Measurements from ENCODE around the gene OXSR1.

OXSR1 gene

GRCh38 chr3:38141173-38141951 lies 24.0 kb upstream of the OXSR1 start:
- Histone ChIP-seq H3K27me3 (ENCODE audit: insufficient read depth, low read length, poor library complexity) (no peaks in the 10 kb centered on the region), H3K9ac (ENCODE audit: low read depth, low read length) (no peak overlapping the region), H3K4me2 (ENCODE audit: insufficient read depth, low read length) (no peak overlapping the region), H3K27ac (ENCODE audit: low read length) (no peak overlapping the region), H3K4me3 (ENCODE audit: low read depth in 1 of 2, low read length in 2 of 2) (no peak overlapping the region), H3K36me3 (ENCODE audit: insufficient read depth, low read length) (peaks cover 25% of the 10 kb centered on the region), H2AFZ (ENCODE audit: low read depth, low read length) (no peak overlapping the region), H3K79me2 (ENCODE audit: insufficient read depth, low read length) (peaks cover 28% of the 10 kb centered on the region), H3K4me1 (ENCODE audit: insufficient read depth, low read length) (peaks cover 27% of the 10 kb centered on the region), H4K20me1 (ENCODE audit: insufficient read depth, low read length) (no peaks in the 10 kb centered on the region), H3K9me3 (ENCODE audit: insufficient read depth, low read length, severe bottlenecking) (peaks cover 5% of the 10 kb centered on the region)
- TF ChIP-seq, protein P1, sequence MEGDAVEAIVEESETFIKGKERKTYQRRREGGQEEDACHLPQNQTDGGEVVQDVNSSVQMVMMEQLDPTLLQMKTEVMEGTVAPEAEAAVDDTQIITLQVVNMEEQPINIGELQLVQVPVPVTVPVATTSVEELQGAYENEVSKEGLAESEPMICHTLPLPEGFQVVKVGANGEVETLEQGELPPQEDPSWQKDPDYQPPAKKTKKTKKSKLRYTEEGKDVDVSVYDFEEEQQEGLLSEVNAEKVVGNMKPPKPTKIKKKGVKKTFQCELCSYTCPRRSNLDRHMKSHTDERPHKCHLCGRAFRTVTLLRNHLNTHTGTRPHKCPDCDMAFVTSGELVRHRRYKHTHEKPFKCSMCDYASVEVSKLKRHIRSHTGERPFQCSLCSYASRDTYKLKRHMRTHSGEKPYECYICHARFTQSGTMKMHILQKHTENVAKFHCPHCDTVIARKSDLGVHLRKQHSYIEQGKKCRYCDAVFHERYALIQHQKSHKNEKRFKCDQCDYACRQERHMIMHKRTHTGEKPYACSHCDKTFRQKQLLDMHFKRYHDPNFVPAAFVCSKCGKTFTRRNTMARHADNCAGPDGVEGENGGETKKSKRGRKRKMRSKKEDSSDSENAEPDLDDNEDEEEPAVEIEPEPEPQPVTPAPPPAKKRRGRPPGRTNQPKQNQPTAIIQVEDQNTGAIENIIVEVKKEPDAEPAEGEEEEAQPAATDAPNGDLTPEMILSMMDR (IDR thresholded peaks at IDR 0.05; ENCODE audit: borderline replicate concordance, extremely low read depth, low read length, poor library complexity, severe bottlenecking), result no peak
- TF ChIP-seq EZH2 (IDR thresholded peaks at IDR 0.05; ENCODE audit: borderline replicate concordance, low read depth, low read length, severe bottlenecking), result no peak
- DNase-seq (no peak), ATAC-seq (ENCODE audit: insufficient read depth, low read depth) (no peak)

DNA sequence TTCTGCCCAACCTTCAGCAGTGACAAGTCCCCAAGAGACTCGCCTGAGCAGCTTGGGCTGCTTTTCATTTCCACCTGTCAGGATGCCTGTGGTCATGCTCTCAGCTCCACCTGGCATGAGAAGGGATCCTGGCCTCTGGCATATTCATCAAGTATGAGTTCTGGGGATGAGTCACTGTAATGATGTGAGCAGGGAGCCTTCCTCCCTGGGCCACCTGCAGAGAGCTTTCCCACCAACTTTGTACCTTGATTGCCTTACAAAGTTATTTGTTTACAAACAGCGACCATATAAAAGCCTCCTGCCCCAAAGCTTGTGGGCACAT lies 23.4 kb upstream of the OXSR1 start:
- no peaks in the 10 kb centered on the region for H3K27me3 ChIP-seq (ENCODE audit: insufficient read depth, low read length, poor library complexity)
- H4K20me1 ChIP-seq (ENCODE audit: insufficient read depth, low read length), result no peaks in the 10 kb centered on the region
- no peak overlapping the region for H3K4me2 ChIP-seq (ENCODE audit: insufficient read depth, low read length)
- no peak for ATAC-seq (ENCODE audit: insufficient read depth, low read depth)
- no peak overlapping the region for H2AFZ ChIP-seq (ENCODE audit: low read depth, low read length)
- no peak for DNase-seq
- H3K79me2 ChIP-seq (ENCODE audit: insufficient read depth, low read length), result peaks cover 23% of the 10 kb centered on the region
- no peak overlapping the region for H3K9ac ChIP-seq (ENCODE audit: low read depth, low read length)
- peaks cover 5% of the 10 kb centered on the region for H3K9me3 ChIP-seq (ENCODE audit: insufficient read depth, low read length, severe bottlenecking)
- TF ChIP-seq EZH2 (IDR thresholded peaks at IDR 0.05; ENCODE audit: borderline replicate concordance, low read depth, low read length, severe bottlenecking), result no peak
- TF ChIP-seq, protein P1 (IDR thresholded peaks at IDR 0.05; ENCODE audit: borderline replicate concordance, extremely low read depth, low read length, poor library complexity, severe bottlenecking), result no peak
- no peak overlapping the region for H3K27ac ChIP-seq (ENCODE audit: low read length)
- H3K4me1 ChIP-seq (ENCODE audit: insufficient read depth, low read length), result peaks cover 26% of the 10 kb centered on the region
- H3K4me3 ChIP-seq (ENCODE audit: low read depth in 1 of 2, low read length in 2 of 2), result no peak overlapping the region
- peaks cover 25% of the 10 kb centered on the region for H3K36me3 ChIP-seq (ENCODE audit: insufficient read depth, low read length)

- Histone ChIP-seq H4K20me1 (ENCODE audit: insufficient read depth, low read length) (no peaks in the 10 kb centered on the region), H3K9ac (ENCODE audit: low read depth, low read length) (no peak overlapping the region), H3K27me3 (ENCODE audit: insufficient read depth, low read length, poor library complexity) (no peaks in the 10 kb centered on the region), H3K36me3 (ENCODE audit: insufficient read depth, low read length) (peaks cover 25% of the 10 kb centered on the region), H3K79me2 (ENCODE audit: insufficient read depth, low read length) (peaks cover 20% of the 10 kb centered on the region), H2AFZ (ENCODE audit: low read depth, low read length) (no peak overlapping the region), H3K4me1 (ENCODE audit: insufficient read depth, low read length) (peaks cover 20% of the 10 kb centered on the region), H3K9me3 (ENCODE audit: insufficient read depth, low read length, severe bottlenecking) (peaks cover 5% of the 10 kb centered on the region), H3K4me3 (ENCODE audit: low read depth in 1 of 2, low read length in 2 of 2) (no peak overlapping the region), H3K27ac (ENCODE audit: low read length) (no peak overlapping the region), H3K4me2 (ENCODE audit: insufficient read depth, low read length) (no peak overlapping the region)
- no peak for ATAC-seq (ENCODE audit: insufficient read depth, low read depth)
- TF ChIP-seq EZH2 (IDR thresholded peaks at IDR 0.05; ENCODE audit: borderline replicate concordance, low read depth, low read length, severe bottlenecking), result no peak
- TF ChIP-seq, protein P1 (IDR thresholded peaks at IDR 0.05; ENCODE audit: borderline replicate concordance, extremely low read depth, low read length, poor library complexity, severe bottlenecking), result no peak
- DNase-seq, result no peak
Measured at GRCh38 chr3:38142959-38143358, 22.4 kb upstream of the OXSR1 start.
